Measurements from ENCODE around the gene NTNG2. TPM values are rescaled to one million over a fixed set of nuclear protein-coding genes. Genes with fewer than 3 reads are reported as not detected.
A peak's percentile ranks its signal among the peaks of the same experiment; 100 is the strongest.

Gene NTNG2
- total RNA-seq (6.6 and 8.6 TPM in 2 replicates), polyA plus RNA-seq (5.0 and 8.9 TPM in 2 replicates), polyA minus RNA-seq (9.4 and 28.0 TPM in 2 replicates)
- total RNA-seq (2013): 3.9 TPM

GRCh38 chr9:132161743-132162184 is at the start of gene NTNG2:
Gene NTNG2 (plus strand): TSS chr9:132162058. CDS start chr9:132166832, 4,774 bp downstream.
- H3K79me2 ChIP-seq (ENCODE audit: control insufficient read depth, insufficient read depth, low read length): no peaks in the 10 kb centered on the region
- H3K9ac ChIP-seq (ENCODE audit: low read length): peak within 1 kb of the TSS; percentile 81
- CTCF ChIA-PET: interaction anchor here (0.9 to 12.2 kb wide), 3 partner anchors 26 to 91 kb away, joined by 3 to 144 read pairs (median 4); no protein-coding TSS in a partner anchor
- peak within 1 kb of the TSS; percentile 47 to 71 (median 66) for H3K4me3 ChIP-seq (ENCODE audit: control extremely low read depth in 1 of 5, extremely low read depth in 1 of 5, insufficient read depth in 1 of 5, low read depth in 2 of 5, low read length in 4 of 5)
- no peaks in the 10 kb centered on the region for H3K9me3 Mint-ChIP-seq (ENCODE audit: insufficient read depth)
- H3K36me3 ChIP-seq (replicated peaks in 1 of 2; ENCODE audit: control extremely low read depth in 1 of 2, control insufficient read depth in 1 of 2, extremely low read depth in 1 of 2, insufficient read depth in 2 of 2, low read length in 1 of 2): no peaks in the 10 kb centered on the region
- H2AFZ ChIP-seq (ENCODE audit: insufficient read depth, low read depth, low read length, poor library complexity, severe bottlenecking): peak within 1 kb of the TSS; percentile 78
- ATAC-seq (ENCODE audit: low read depth) (no peak), DNase-seq (no peak)
- H3K27me3 ChIP-seq (replicated peaks in 1 of 4; ENCODE audit: control extremely low read depth in 1 of 4, control insufficient read depth in 3 of 4, insufficient read depth in 4 of 4, low read length in 3 of 4): peaks cover 0 to 77% (median 34%) of the 10 kb centered on the region in 4 experiments
- POLR2A ChIA-PET: interaction anchor here (0.6 to 1.0 kb wide), 2 partner anchors 9 to 79 kb away, joined by 3 to 4 read pairs; no protein-coding TSS in a partner anchor
- WGBS (ENCODE audit: insufficient coverage): under 1% methylated on average over 67 of the region's 67 CpGs
- H3K4me1 ChIP-seq (ENCODE audit: control insufficient read depth in 2 of 2, insufficient read depth in 2 of 2, low read length in 2 of 2): peaks cover 26 to 30% of the 10 kb centered on the region in 2 donors
- peaks cover 47% of the 10 kb centered on the region for H3K27me3 Mint-ChIP-seq
- H3K4me2 ChIP-seq (replicated peaks; ENCODE audit: low read depth, low read length, poor library complexity, severe bottlenecking): peak within 1 kb of the TSS; percentile 99
- peak within 1 kb of the TSS; percentile 69 for H3K27ac Mint-ChIP-seq
- H4K20me1 ChIP-seq (ENCODE audit: control insufficient read depth, insufficient read depth, low read length, poor library complexity, severe bottlenecking): no peaks in the 10 kb centered on the region
- H3K4me1 Mint-ChIP-seq: peaks cover 13% of the 10 kb centered on the region
- H3K4me3 Mint-ChIP-seq: peak within 1 kb of the TSS; percentile 94
- no peak within 1 kb of the TSS for H3K27ac ChIP-seq (ENCODE audit: low read length in 2 of 2)
- intact Hi-C loops (cut with micrococcal nuclease): loop anchor here (5.0 to 10.0 kb wide), 2 partner anchors 79 to 397 kb away; no protein-coding TSS in a partner anchor
- TF ChIP-seq EZH2 (IDR thresholded peaks at IDR 0.05; ENCODE audit: borderline replicate concordance, insufficient read depth, low read depth, low read length, poor library complexity, severe bottlenecking) (no peak), CTCF (IDR thresholded peaks at IDR 0.05) (no peak)
- no peaks in the 10 kb centered on the region for H3K9me3 ChIP-seq (ENCODE audit: control extremely low read depth in 1 of 3, control insufficient read depth in 2 of 3, insufficient read depth in 1 of 3, low read length in 2 of 3)

GRCh38 chr9:132114102-132114707 is 47.7 kb upstream of the NTNG2 start:
- no peaks in the 10 kb centered on the region for H3K9me3 ChIP-seq (ENCODE audit: control extremely low read depth in 1 of 3, control insufficient read depth in 2 of 3, insufficient read depth in 1 of 3, low read length in 2 of 3)
- ChIA-PET POLR2A (no interaction called here), CTCF (no interaction called here)
- no peaks in the 10 kb centered on the region for H3K4me1 ChIP-seq (ENCODE audit: control insufficient read depth in 2 of 2, insufficient read depth in 2 of 2, low read length in 2 of 2)
- no peaks in the 10 kb centered on the region for H3K79me2 ChIP-seq (ENCODE audit: control insufficient read depth, insufficient read depth, low read length)
- Mint-ChIP-seq H3K4me3 (no peak overlapping the region), H3K27me3 (peaks cover 53% of the 10 kb centered on the region), H3K27ac (no peak overlapping the region), H3K9me3 (ENCODE audit: insufficient read depth) (no peaks in the 10 kb centered on the region), H3K4me1 (no peaks in the 10 kb centered on the region)
- no peak overlapping the region for H2AFZ ChIP-seq (ENCODE audit: insufficient read depth, low read depth, low read length, poor library complexity, severe bottlenecking)
- no peaks in the 10 kb centered on the region for H3K36me3 ChIP-seq (replicated peaks in 1 of 2; ENCODE audit: control extremely low read depth in 1 of 2, control insufficient read depth in 1 of 2, extremely low read depth in 1 of 2, insufficient read depth in 2 of 2, low read length in 1 of 2)
- no peak overlapping the region for H3K9ac ChIP-seq (ENCODE audit: low read length)
- no peak for TF ChIP-seq EZH2 (IDR thresholded peaks at IDR 0.05; ENCODE audit: borderline replicate concordance, insufficient read depth, low read depth, low read length, poor library complexity, severe bottlenecking)
- TF ChIP-seq CTCF (IDR thresholded peaks at IDR 0.05): no peak
- H3K4me3 ChIP-seq (ENCODE audit: control extremely low read depth in 1 of 5, extremely low read depth in 1 of 5, insufficient read depth in 1 of 5, low read depth in 2 of 5, low read length in 4 of 5): no peak overlapping the region
- 43% methylated on average over 16 of the region's 18 CpGs for WGBS (ENCODE audit: insufficient coverage)
- no peak overlapping the region for H3K27ac ChIP-seq (ENCODE audit: low read length in 2 of 2)
- H3K4me2 ChIP-seq (replicated peaks; ENCODE audit: low read depth, low read length, poor library complexity, severe bottlenecking): no peak overlapping the region
- intact Hi-C loops (cut with micrococcal nuclease): no loop called here
- H3K27me3 ChIP-seq (replicated peaks in 1 of 4; ENCODE audit: control extremely low read depth in 1 of 4, control insufficient read depth in 3 of 4, insufficient read depth in 4 of 4, low read length in 3 of 4): peaks cover 0 to 17% (median 2%) of the 10 kb centered on the region in 4 experiments
- DNase-seq (peak; percentile 25), ATAC-seq (ENCODE audit: low read depth) (peak; percentile 41)
- H4K20me1 ChIP-seq (ENCODE audit: control insufficient read depth, insufficient read depth, low read length, poor library complexity, severe bottlenecking): no peaks in the 10 kb centered on the region
